ENCODE results near the gene CDH8.

Gene CDH8

GRCh38 chr16:61937646-61938045 lies 98.6 kb downstream of the CDH8 start:
- Histone ChIP-seq H4K20me1 (ENCODE audit: insufficient read depth) (no peaks in the 10 kb centered on the region), H3K9ac (no peak overlapping the region)

DNA sequence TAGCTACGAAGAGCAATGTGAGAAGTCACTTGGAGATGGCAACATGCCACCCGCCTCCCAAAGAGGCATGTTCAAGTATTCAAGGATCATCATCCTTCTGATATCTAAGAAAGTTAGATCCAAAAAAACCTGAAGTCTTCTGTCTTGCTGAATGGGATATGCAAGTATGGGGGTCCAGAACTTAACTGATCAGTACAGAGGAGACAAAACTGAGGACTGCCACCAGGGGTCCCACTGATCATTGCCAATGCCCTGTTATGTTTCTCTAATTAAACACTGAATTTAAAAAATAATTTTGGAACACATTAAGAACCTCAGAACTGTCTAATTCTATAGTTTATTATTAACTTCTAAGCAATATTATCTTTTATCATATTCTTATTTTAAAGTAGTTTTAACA lies 99.7 kb downstream of the CDH8 start:
- no peak overlapping the region for H3K9ac ChIP-seq
- H3K27me3 ChIP-seq (ENCODE audit: insufficient read depth, low read depth): no peaks in the 10 kb centered on the region
- H3K4me1 ChIP-seq (ENCODE audit: low read depth, poor library complexity, severe bottlenecking): no peaks in the 10 kb centered on the region

More at GRCh38 chr16:61937646-61938045, 98.6 kb downstream of the CDH8 start:
- Histone ChIP-seq H3K27ac (no peak overlapping the region), H3K4me2 (no peak overlapping the region), H2AFZ (ENCODE audit: low read depth) (no peak overlapping the region), H3K4me1 (ENCODE audit: low read depth, poor library complexity, severe bottlenecking) (no peaks in the 10 kb centered on the region), H3K27me3 (ENCODE audit: insufficient read depth, low read depth) (no peaks in the 10 kb centered on the region), H3K4me3 (IDR thresholded peaks at IDR 0.05; ENCODE audit: insufficient read depth, low read depth, low read length) (no peak overlapping the region), H3K79me2 (ENCODE audit: insufficient read depth, low read depth) (no peaks in the 10 kb centered on the region), H3K36me3 (ENCODE audit: insufficient read depth) (no peaks in the 10 kb centered on the region)
- TF ChIP-seq, protein P1, sequence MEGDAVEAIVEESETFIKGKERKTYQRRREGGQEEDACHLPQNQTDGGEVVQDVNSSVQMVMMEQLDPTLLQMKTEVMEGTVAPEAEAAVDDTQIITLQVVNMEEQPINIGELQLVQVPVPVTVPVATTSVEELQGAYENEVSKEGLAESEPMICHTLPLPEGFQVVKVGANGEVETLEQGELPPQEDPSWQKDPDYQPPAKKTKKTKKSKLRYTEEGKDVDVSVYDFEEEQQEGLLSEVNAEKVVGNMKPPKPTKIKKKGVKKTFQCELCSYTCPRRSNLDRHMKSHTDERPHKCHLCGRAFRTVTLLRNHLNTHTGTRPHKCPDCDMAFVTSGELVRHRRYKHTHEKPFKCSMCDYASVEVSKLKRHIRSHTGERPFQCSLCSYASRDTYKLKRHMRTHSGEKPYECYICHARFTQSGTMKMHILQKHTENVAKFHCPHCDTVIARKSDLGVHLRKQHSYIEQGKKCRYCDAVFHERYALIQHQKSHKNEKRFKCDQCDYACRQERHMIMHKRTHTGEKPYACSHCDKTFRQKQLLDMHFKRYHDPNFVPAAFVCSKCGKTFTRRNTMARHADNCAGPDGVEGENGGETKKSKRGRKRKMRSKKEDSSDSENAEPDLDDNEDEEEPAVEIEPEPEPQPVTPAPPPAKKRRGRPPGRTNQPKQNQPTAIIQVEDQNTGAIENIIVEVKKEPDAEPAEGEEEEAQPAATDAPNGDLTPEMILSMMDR (conservative IDR thresholded peaks at IDR 0.05; ENCODE audit: low read depth, low read length): no peak

DNA sequence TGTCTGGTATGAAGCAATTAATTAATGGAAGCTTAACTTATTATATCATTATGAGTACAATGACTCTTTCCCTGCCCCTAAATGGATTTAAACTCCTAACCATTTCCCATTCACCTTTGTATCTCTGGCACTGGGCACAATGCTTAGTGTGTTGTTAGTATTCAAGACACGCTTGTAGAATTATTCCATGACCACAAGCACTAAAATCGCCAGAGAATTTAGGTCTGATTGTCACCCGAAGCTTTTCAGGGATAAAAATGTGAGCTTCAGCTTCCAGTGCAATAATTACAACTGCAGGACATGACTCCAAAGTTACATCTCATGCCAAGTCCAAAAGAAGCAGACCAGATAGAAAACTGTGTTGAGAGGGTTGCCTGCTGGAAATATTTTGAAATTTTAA lies 101.6 kb downstream of the CDH8 start:
- TF ChIP-seq, protein P1 (conservative IDR thresholded peaks at IDR 0.05; ENCODE audit: low read depth, low read length): no peak
- Histone ChIP-seq H3K36me3 (ENCODE audit: insufficient read depth) (no peaks in the 10 kb centered on the region), H3K4me2 (no peak overlapping the region), H3K4me3 (IDR thresholded peaks at IDR 0.05; ENCODE audit: insufficient read depth, low read depth, low read length) (no peak overlapping the region), H3K4me1 (ENCODE audit: low read depth, poor library complexity, severe bottlenecking) (no peaks in the 10 kb centered on the region), H4K20me1 (ENCODE audit: insufficient read depth) (no peaks in the 10 kb centered on the region), H3K9ac (no peak overlapping the region), H2AFZ (ENCODE audit: low read depth) (no peak overlapping the region), H3K27ac (no peak overlapping the region), H3K27me3 (ENCODE audit: insufficient read depth, low read depth) (no peaks in the 10 kb centered on the region), H3K79me2 (ENCODE audit: insufficient read depth, low read depth) (no peaks in the 10 kb centered on the region)

More for the DNA sequence above, 99.7 kb downstream of the CDH8 start:
- Histone ChIP-seq H3K4me2 (no peak overlapping the region), H2AFZ (ENCODE audit: low read depth) (no peak overlapping the region), H3K36me3 (ENCODE audit: insufficient read depth) (no peaks in the 10 kb centered on the region), H3K27ac (no peak overlapping the region), H4K20me1 (ENCODE audit: insufficient read depth) (no peaks in the 10 kb centered on the region), H3K79me2 (ENCODE audit: insufficient read depth, low read depth) (no peaks in the 10 kb centered on the region), H3K4me3 (IDR thresholded peaks at IDR 0.05; ENCODE audit: insufficient read depth, low read depth, low read length) (no peak overlapping the region)
- TF ChIP-seq, protein P1 (conservative IDR thresholded peaks at IDR 0.05; ENCODE audit: low read depth, low read length): no peak; the same call in 1 of the 2 replicates

DNA sequence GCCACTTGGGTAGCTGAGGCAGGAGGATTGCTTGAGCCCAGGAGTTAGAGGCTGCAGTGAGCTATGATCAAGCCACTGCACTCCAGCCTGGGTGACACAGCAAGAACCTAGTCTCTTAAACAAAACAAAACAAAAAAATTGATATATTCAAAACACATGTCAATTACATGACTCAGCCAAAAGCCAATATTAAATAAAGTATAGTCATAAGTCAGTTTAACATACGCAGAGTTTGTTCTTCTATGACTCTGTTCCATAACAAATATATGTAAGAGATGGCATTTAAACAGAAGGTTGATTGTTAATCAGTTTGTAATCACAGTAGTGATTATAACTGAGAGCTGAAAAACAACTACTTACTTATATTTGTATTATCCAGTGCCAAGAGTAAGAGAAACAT lies 106.5 kb downstream of the CDH8 start:
- TF ChIP-seq, protein P1 (conservative IDR thresholded peaks at IDR 0.05; ENCODE audit: low read depth, low read length): no peak
- no peaks in the 10 kb centered on the region for H3K79me2 ChIP-seq (ENCODE audit: insufficient read depth, low read depth)
- H4K20me1 ChIP-seq (ENCODE audit: insufficient read depth): no peaks in the 10 kb centered on the region
- H3K4me1 ChIP-seq (ENCODE audit: low read depth, poor library complexity, severe bottlenecking): no peaks in the 10 kb centered on the region
- H3K4me3 ChIP-seq (IDR thresholded peaks at IDR 0.05; ENCODE audit: insufficient read depth, low read depth, low read length): no peak overlapping the region
- H2AFZ ChIP-seq (ENCODE audit: low read depth): no peak overlapping the region
- H3K27ac ChIP-seq: no peak overlapping the region
- H3K9ac ChIP-seq: no peak overlapping the region
- H3K27me3 ChIP-seq (ENCODE audit: insufficient read depth, low read depth): no peaks in the 10 kb centered on the region
- H3K36me3 ChIP-seq (ENCODE audit: insufficient read depth): no peaks in the 10 kb centered on the region
- no peak overlapping the region for H3K4me2 ChIP-seq
